HL-60 (cell line): Measurements from ENCODE around the gene LPIN3.
A peak's percentile ranks its signal among the peaks of the same experiment; 100 is the strongest.

Experiments used
- DNase-seq, 2 experiments: peaks; one replicate each; pipeline ENCODE4 v3.0.0-alpha.2; 2010 to 2020; ENCODE audit warnings: low read depth in 1 of 2, low spot score in 1 of 2
- H3K27ac ChIP-seq: fragments of 250-450 bp; sonication (Bioruptor Pico); replicated peaks from 2 replicates; pipeline ENCODE4 v1.5.1; 2020; ENCODE audit warnings: mild to moderate bottlenecking, moderate library complexity
- H3K27me3 ChIP-seq: fragments of 250-450 bp; sonication (Bioruptor Pico); 2 replicates; pipeline ENCODE4 v1.5.1; 2021; ENCODE audit warnings: mild to moderate bottlenecking, moderate library complexity; ENCODE audit not compliant: insufficient read depth, poor library complexity, severe bottlenecking
- H3K4me3 ChIP-seq: replicated peaks from 2 replicates; pipeline ENCODE4 v1.5.1; 2011; ENCODE audit warnings: mild to moderate bottlenecking, control low read depth, low read length; ENCODE audit not compliant: insufficient read depth
- CTCF ChIP-seq: IDR thresholded peaks from one replicate; pipeline ENCODE4 v1.5.1; 2011; ENCODE audit warnings: low read length, control low read depth, inconsistent platforms; ENCODE audit not compliant: insufficient read depth
- GABPA ChIP-seq: IDR thresholded peaks from 2 replicates; pipeline ENCODE4 v1.6.1; 2012; ENCODE audit warnings: low read depth
- POLR2AphosphoS5 ChIP-seq: IDR thresholded peaks from 2 replicates; pipeline ENCODE4 v1.6.1; 2012; ENCODE audit warnings: low read depth
- REST ChIP-seq: IDR thresholded peaks from 2 replicates; pipeline ENCODE4 v1.6.1; 2012; ENCODE audit warnings: low read depth; ENCODE audit not compliant: insufficient replicate concordance
- SPI1 ChIP-seq: IDR thresholded peaks from 2 replicates; pipeline ENCODE4 v1.6.1; 2012; ENCODE audit warnings: low read depth, mild to moderate bottlenecking, borderline replicate concordance

Gene LPIN3

GRCh38 chr20:41376349-41376748 is 35.7 kb downstream of the LPIN3 start:
- Histone ChIP-seq H3K27ac (no peak overlapping the region), H3K4me3 (no peak overlapping the region), H3K27me3 (peaks cover 26% of the 10 kb centered on the region)
- no peak for TF ChIP-seq CTCF
- no peak for TF ChIP-seq REST
- no peak for TF ChIP-seq SPI1
- no peak for TF ChIP-seq POLR2AphosphoS5
- TF ChIP-seq GABPA = no peak
- DNase-seq = no peak

GRCh38 chr20:41377275-41377674 is 36.7 kb downstream of the LPIN3 start:
- no peak for DNase-seq
- TF ChIP-seq POLR2AphosphoS5 = no peak
- no peak for TF ChIP-seq SPI1
- TF ChIP-seq REST = no peak
- no peak for TF ChIP-seq CTCF
- no peak for TF ChIP-seq GABPA
- no peak overlapping the region for H3K27ac ChIP-seq
- H3K27me3 ChIP-seq = peaks cover 28% of the 10 kb centered on the region
- H3K4me3 ChIP-seq = no peak overlapping the region

GRCh38 chr20:41379551-41379950 is 38.9 kb downstream of the LPIN3 start:
- peak in 1 of 2 experiments; percentile 12 for DNase-seq
- peaks cover 27% of the 10 kb centered on the region for H3K27me3 ChIP-seq

More at GRCh38 chr20:41379551-41379950, 38.9 kb downstream of the LPIN3 start:
- Histone ChIP-seq H3K4me3 (no peak overlapping the region), H3K27ac (no peak overlapping the region)
- TF ChIP-seq REST (no peak), CTCF (no peak), SPI1 (peak; percentile 16; the same call in 1 of the 2 replicates), GABPA (no peak)
